PFSK-1 (cell line): ENCODE data around the gene COPS8.

Source experiments
- REST ChIP-seq, 2 experiments: IDR thresholded peaks; 2 replicates each; pipeline versions ENCODE4 v1.6.1 to v1.8.0; 2011 to 2012; ENCODE audit warnings: low read depth in 2 of 2, low read length in 2 of 2, control low read depth in 1 of 2, inconsistent platforms in 1 of 2, mild to moderate bottlenecking in 1 of 2, moderate library complexity in 1 of 2; ENCODE audit not compliant: insufficient read depth in 1 of 2
- TAF1 ChIP-seq: IDR thresholded peaks from 2 replicates; pipeline ENCODE4 v1.6.1; 2012; ENCODE audit warnings: low read length, control low read depth, borderline replicate concordance; ENCODE audit not compliant: insufficient read depth

- TF ChIP-seq REST (IDR thresholded peaks at IDR 0.05; ENCODE audit: insufficient read depth in 1 of 2, low read depth in 2 of 2, low read length in 2 of 2) (no peak), TAF1 (no peak)
Measured at GRCh38 chr2:237057893-237058300, 27.8 kb upstream of the COPS8 start.
